ENCODE data around the gene SPATC1L.

Gene SPATC1L

DNA sequence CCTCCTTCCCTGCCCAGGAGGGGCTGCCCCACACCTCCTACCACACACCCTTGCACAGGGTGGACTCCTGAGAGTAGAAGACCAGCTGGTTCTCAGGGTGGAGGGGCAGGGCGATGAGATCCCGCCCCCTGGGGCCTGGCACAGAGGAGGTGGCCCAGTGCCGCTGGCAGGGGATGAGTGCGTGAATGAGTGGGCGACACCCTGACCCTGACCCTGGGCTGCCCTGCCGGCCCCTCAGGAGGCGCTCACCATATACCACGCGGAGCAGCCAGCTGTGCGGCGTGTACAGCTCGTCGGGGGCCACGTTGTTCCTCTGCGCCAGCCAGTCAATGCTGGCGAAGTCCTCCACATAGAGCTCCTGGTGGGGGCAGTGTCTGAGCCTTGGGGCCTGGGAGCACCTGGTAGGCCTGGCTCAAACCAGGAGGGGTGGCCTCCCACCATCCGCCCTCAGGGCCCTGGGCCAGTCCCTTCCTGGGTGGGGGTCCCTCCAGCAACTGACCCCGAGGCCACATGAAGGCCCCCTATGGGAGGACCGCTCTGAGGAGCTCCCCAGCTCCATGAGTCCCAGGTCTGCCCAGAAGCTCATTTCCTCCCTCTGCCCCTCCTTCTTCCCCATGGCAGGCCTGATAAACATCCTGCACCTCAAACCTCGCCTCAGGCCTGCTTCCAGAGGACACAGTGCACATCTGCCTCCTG is 31.3 kb upstream of the SPATC1L start:
- in situ Hi-C loops (cut with MboI; ENCODE audit: low sequenced_read_pairs) = no loop called here

DNA sequence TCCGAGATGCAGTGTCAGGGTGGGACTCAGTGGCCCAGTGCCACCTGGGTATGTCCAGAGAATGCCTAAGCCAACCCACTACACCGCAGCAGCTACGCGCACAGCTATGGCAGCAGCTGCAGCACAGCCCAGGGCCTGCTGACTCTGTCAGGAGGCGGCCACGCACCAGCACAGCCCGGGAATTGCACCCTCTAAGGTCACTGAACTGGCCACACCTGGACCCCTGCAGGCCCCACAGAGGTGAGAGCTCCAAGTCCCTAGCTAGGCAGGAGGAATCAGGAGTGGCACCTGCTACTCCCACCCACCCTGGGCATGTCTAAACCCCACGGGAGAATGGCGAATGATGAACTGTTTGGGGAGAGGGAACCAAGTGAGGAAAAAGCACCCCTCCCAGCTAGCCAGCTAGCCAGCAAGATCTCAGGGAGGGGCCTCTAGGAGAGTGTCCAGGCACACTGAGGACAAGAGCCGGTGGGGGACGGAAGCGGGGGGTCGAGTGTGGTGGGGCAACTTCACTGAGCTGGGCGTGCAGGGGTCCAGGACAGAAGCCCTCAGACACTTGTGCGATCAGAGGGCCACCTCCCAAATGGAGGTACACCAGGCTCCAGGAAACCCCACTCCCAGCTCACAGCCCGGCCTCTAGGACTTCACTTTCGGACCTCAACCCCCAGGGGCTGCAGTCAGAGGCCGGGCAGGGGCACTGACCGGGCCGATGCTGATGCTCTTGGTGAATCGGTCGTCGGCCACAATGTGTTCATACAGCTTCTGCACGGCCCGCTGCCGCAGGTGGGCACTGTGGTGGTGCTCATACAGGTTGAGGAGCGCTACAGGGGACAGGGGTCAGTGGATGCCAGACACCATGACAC is 30.4 kb upstream of the SPATC1L start:
- in situ Hi-C loops (cut with MboI; ENCODE audit: low sequenced_read_pairs) = no loop called here

DNA sequence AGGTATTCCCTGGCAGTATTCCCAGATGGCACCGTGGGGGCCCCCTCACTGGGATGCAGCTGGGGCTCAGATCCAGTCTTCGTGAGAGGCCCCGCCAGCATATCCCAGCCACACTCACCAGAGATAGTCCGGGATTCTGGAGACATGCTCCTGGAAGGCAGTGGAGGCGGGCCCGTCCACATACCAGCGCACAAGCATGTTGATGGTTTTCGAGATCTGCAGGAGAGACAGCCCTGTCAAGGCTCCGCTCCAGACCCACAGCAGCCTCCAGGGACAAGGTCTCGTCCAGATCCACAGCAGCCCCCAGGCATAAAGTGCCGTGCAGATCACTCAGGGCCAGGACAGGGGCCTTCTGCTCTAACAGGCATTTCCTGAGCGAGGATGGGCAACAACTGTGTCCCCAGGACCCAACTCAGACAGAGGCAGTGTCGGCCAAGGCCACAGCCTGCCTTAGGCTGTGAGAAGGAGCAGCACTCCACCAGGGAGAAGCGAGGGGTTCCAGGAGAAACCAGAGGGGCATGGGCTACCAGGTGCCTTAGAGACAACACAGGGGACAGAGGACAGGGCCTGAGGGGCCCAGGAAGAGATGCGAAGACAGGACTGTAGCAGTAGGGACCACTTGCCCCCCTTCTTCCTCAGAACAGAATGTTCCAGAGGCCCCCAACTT is 29.5 kb upstream of the SPATC1L start:
- in situ Hi-C loops (cut with MboI; ENCODE audit: low sequenced_read_pairs) = no loop called here

DNA sequence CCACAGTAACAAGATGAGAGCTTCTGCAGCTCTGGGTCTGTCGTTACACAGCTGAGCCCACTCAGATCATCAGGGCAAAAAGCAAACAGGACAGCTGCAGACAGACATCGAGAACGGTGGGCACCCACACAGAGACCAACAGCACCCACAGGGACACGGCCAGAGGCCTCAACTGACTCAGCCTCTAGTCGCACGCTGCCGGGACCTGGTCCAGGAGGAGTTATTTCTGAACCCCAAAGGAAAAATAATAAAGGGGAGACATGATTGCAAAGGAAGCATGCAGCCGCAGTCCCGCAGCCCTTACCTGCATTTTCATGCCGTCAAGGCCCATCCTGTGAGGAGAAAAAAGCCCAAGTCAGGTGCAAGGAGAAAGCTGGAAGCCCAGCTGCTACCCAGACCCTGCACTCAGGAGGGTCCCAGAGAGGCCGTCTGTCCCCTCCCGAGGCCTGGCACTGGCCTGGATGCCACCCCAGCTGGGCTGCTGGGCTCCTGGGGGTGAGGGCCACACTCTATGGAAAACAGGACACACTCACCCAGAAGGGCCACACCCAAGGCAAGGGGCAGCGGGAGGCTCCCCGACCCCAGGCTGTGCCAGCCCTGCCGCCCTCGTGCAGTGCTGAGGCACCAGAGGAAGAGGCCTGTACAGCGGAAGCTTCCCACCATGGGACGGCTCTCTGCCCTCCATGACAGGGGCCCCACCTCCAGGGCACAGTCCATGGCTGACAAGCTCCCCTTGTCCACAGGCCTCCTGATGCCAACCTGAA is 28.6 kb upstream of the SPATC1L start:
- in situ Hi-C loops (cut with MboI; ENCODE audit: low sequenced_read_pairs) = no loop called here

DNA sequence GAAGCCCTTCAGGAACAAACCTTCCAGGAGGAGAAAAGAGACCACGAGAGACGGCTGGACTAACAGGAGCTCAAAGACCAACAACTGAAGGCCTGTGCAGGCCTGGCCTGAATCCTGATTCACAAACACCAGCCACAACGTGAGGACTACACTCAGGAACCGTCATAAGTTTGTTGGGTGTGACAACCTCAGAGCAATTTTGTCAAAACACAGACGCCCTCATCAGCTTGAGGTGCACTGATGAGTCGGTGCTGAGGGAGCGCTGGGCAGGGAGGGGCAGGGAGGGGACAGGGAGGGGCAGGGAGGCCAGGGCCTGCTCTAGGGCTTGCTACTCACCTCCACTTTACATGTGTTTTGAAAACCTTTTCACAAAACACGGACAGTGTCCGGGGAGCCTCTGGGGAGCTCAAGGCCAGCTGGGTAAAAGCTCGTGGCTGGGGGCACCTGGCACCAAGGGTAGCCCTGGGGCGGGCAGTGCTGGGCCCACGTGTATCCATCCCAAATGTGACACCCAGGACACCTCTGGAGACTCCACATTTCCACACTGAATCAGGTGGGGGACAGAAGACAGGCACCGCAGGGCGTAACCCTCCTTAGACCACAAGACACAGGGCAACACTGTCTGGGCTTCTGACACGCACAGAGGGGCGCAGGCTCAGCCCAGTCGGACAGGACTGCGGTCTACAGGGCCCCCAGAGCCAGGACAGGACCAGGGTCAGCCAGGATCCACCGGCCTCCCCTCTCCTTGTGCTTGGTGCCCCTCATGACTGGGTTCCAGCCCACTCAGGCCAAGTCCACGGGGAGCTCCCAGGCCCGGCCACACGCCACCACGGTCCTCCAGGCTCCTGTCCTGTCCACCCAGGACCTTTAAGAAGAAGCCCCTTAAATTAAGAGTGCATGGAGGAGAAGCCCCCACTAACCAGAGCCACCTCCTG is 27.8 kb upstream of the SPATC1L start:
- in situ Hi-C loops (cut with MboI; ENCODE audit: low sequenced_read_pairs) = no loop called here

DNA sequence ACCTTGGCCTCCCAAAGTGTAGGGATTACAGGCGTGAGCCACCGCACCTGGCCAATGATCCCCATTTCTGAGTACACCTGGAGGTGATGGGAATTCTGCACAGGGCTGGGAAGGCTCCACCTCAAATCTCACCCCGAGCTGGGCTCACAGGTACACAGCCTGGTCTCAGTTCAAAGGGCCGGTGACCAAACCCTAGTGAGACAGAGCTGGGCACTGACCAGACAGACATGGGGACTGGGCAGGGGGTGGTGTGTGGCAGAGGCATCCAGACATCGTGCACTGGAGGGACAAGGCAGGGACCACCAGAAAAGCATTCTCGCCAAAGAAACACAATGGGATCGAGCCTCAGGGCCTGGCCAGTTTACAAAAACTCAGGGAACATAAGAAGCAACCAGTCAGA is 27.1 kb upstream of the SPATC1L start:
- in situ Hi-C loops (cut with MboI; ENCODE audit: low sequenced_read_pairs) = no loop called here

DNA sequence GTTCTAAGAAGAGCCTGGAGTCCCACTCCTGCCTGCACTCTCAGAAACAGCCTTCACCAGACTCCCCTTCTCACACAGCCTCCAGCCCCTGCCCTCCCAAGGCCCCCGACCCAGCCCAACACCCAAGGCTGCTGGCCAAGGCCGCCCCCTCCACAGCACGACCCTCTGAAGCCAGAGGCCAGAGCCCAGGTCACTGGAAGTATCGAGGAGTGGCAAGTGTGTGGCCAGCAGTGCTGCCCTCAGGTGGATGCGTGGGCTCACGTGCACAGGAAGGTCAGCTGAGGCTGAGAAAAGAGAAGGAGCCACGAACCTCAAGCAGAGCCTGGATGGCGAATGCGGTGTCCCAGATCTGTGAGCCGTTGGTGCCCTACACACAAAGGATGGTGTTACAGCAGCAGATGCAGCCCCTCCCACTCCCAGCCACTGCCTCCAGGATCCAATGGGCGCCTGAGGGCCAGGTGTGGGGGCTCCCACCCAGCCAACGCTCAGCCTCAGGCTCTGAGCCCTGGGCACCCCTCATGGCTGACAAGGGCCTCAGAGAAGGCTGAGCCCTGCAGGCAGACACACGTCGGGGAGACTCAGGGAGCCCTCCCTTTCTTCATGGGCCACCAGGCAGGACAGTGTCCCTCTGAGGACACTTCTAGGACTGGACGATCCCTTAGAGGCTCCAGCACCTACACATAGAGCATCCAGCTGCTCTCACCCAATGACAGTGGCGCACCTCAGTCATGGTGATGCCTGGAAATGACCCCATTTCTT is 26.3 kb upstream of the SPATC1L start:
- in situ Hi-C loops (cut with MboI; ENCODE audit: low sequenced_read_pairs) = no loop called here

DNA sequence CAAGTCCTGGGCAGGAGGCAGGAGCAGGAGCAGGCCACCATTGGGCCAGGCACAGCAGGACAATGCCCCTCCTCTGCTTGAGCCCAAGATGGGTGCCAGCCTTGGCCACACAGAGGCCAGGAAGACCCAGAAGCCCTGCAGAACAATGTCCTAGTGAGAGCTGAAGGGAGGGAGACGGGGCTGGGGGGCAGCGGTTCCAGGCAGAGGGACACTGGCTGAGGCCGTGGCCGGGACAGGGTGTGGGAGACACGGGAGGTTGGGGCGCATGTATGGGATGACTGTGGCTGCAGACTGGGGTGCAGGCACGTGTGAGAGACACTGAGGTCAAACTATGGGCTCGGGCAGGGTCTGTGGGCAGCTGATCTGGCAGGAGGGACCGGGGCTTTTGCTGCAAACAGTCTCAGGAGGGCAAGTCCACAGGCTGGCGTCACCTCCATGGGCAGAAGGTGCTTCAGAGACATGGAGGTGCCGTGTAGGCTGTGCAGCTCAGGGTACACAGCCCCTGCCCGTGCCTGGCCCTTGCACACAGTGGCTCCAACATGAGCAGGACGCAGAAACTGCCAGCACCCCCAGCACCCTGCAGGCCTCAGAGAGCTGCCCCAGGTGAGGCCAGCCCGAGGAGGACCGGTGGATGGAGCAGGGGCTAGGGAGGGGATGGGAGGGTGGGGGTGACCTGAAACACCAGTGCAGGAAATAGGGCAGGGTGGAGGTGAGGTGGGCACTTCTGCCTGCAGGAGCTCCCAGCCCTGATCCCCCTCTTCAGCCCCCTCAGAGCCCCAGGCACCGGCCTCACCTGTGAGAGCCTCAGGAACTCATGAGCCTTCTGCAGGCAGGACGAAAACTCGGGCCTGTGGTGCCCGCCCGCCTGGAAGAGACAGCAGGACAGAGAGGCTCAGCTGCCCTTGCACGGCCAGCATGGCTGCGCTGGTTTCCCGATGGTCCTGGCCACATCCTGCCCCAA is 24.8 kb upstream of the SPATC1L start:
- in situ Hi-C loops (cut with MboI; ENCODE audit: low sequenced_read_pairs) = no loop called here

DNA sequence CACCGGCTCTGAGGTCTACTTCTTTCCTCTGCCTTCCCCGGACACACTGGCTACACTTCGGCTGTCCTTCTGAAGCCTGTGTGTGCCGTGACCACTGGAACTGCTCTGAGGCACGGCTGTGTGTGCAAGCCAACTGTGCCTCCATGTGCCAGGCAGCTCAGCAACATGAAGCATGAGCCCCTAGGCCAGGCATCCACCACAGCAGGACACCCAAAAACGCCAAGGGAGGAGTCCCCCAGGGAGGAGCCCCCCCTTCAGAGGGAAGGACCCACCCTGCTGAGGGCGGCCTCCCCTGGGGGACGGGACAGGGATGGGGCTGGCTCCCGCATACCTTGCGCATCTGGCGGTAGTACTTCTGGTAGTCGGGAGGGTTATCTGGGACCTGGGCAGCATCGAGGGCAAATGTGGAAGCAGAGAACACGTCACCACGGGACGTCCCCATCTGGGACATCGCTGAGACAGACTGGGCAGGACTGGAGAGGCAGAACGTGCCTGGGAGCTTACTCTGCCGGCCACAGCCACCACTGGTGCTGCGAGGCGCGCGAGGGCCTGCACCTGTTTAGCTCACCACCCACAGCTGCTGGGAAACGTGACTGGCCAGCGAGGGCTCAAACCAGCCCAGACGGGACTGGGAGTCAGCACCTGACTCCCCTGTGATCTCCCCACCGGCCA is 23.8 kb upstream of the SPATC1L start:
- in situ Hi-C loops (cut with MboI; ENCODE audit: low sequenced_read_pairs) = no loop called here

DNA sequence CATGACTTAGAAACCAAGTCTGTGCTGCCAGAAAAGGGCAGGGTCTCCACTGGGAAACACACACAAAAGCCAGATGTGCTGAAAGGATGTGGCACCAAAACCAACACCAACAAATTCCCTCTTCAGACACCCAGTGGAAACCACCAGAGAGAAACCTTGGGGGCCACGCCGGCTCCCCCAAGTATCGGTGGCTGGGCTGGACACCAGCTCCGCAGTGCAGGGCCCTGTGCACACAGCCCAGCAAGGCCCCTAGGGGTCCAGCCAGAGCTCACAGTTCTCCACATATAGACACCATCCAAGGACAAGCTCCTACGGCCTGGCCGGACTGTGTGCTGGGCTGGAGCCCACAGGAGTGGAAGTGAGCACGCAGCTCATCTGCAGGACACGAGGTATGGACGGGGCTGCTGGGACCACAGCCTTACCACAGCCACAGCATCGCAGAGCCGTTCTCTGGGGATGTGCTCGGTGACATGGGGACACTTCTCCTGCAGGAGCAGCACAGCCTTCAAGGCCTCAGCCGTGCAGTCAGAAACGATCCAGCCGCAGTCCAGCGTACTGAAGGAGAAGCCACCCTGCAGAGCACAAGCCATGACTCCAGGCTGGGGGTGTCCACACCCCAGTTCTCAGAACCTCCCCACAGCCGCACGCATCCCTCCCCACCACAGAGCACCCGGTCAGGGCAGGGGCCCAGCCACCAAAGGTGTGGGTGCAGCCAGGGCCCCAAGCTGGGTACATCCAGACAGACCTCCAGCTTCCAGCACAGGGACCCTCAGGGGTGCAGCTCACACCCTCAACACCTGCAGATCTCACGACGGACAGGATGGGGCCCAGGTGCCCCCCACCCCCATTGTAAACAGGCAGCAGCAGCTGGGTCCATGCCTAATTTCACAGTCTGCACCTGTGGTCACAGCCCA is 23.0 kb upstream of the SPATC1L start:
- in situ Hi-C loops (cut with MboI; ENCODE audit: low sequenced_read_pairs) = no loop called here

DNA sequence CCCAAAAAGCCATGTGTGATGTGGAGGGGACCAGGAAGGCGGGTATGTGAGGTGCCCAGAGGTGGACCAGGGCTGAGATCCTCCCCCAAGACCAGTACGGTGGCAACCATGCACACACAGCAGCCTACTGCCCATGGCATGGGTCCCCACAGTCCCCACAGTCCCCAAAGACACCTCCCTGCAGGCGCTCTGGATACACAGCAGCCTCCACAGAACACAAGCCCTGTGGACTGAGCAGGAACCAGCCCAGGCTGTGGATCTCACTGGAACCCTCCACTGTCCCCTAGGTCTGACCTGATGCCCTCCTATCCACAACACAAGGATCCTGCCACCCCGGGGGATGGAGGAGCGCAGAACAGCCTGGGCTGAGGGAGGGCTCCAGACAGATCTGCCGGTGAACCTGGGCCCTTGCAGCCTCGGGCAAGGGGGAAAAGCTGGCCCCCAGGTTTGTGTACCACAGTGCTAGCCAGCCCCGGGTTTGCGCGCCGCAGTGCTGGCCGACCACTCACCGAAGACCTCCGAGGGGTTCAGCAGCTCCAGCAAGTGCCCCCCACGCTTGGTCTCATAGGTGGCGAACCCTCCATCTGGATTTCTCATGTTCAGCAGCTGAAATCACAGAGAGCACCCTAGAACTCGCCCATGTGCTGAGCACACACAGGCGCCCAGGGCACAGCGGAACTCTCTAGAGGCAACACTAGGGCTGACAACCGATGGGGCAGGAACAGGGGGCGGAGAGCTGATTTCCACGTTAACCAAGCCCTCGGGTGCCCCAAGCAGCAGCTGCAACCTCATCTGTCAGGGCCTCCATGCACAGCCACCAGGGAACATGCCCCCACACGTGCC is 22.1 kb upstream of the SPATC1L start:
- in situ Hi-C loops (cut with MboI; ENCODE audit: low sequenced_read_pairs) = no loop called here

- in situ Hi-C loops (cut with MboI; ENCODE audit: low sequenced_read_pairs) = no loop called here
Observed at GRCh38 chr21:46205766-46206162, 21.5 kb upstream of the SPATC1L start.

- in situ Hi-C loops (cut with MboI; ENCODE audit: low sequenced_read_pairs) = no loop called here
Observed at GRCh38 chr21:46205166-46205565, 20.9 kb upstream of the SPATC1L start.

GRCh38 chr21:46203203-46203600 is 18.9 kb upstream of the SPATC1L start:
- in situ Hi-C loops (cut with MboI; ENCODE audit: low sequenced_read_pairs) = no loop called here

DNA sequence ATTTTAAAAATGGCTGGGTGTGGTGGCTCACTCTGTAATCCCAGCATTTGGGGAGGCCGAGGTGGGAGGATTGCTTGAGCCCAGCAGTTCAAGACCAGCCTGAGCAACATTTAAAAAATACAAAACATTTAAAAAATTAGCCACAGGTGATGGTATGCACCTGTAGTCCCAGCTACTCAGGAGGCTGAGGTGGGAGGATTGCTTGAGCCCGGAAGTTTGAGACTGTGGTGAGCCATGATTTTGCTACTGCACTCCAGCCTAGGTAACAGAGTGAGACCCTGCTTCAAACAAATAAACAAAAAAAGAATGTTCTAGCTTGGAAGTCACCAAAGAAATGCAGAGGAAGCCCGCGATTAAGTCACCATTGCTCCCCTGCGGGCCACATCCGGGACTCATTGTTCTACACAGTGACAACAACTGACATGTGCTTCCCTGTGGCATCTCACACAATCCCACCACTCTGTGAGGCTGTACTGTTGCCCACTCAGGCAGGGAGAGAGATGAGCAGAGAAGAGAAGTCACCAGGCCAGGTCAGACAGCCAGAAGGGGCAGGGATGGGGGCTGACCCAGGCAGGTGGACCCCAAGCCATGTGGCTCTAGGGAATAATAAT is 18.4 kb upstream of the SPATC1L start:
- in situ Hi-C loops (cut with MboI; ENCODE audit: low sequenced_read_pairs) = no loop called here

Data from HL-60/S4 (cell line).